Erythroblast (primary cell): ENCODE measurements around the gene MBTPS1.

ENCODE experiments used
- DNase-seq, 2 experiments: peaks; one replicate each; lab custom pipeline; 2025; lab: John Stamatoyannopoulos, UW
- GATA1 ChIP-seq: IDR thresholded peaks from 2 replicates; pipeline ENCODE4 v1.6.1; 2011; ENCODE audit warnings: low read depth, mild to moderate bottlenecking, control low read depth, low read length, moderate library complexity
- POLR2A ChIP-seq: IDR thresholded peaks from 2 replicates; pipeline ENCODE4 v1.6.1; 2011; ENCODE audit warnings: mild to moderate bottlenecking, low read length

The MBTPS1 gene

GRCh38 chr16:84026606-84027005 lies 90.1 kb downstream of the MBTPS1 start:
- TF ChIP-seq GATA1, result no peak
- TF ChIP-seq POLR2A, result no peak
- no peak for DNase-seq

- DNase-seq, result no peak
- TF ChIP-seq GATA1 (no peak), POLR2A (no peak)
Measured at GRCh38 chr16:84024854-84025253, 91.9 kb downstream of the MBTPS1 start.

DNA sequence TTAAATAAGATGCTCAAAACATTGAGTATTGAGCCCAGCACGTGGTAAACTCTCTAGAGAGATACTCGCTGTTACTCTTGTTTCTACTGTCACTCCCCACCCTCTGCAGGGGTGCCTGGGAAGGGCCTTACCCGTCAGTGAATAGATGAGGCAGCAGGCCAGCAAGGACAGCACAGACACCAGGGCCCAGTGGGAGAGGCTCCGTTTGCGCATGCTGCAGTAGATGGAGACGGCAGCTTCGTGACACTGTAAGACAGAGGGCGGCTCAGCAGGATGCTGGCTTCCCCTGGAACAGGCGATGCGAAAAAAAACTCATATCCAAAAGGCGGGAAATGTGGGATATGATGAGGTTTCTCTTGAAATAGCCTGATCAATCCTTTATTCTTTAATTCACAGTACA lies 94.1 kb downstream of the MBTPS1 start:
- no peak for DNase-seq
- no peak for TF ChIP-seq GATA1

- no peak for TF ChIP-seq POLR2A
- no peak for TF ChIP-seq GATA1
- DNase-seq, result no peak
Measured at GRCh38 chr16:84021488-84021887, 95.3 kb downstream of the MBTPS1 start.

DNA sequence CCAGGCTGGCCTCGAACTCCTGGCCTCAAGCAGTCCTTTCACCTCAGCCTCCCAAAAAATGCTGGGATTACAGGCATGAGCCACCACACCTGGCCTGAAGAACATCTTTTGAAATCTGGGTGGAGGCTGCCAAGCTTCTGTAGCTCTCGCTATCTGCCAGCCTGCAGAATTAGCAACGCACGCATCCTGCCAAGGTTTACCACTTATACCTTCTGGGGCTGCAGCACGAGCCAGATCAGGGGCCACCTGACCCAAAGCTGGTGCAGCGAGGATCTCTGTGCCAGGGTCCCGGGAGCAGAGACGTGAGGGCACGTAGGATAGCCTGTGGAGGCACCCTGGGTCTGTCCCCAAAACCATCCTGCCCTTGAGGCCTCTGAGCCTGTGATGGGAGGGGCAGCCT lies 96.4 kb downstream of the MBTPS1 start:
- DNase-seq, result no peak
- TF ChIP-seq GATA1 (no peak), POLR2A (no peak)

GRCh38 chr16:84018710-84019109 lies 98.0 kb downstream of the MBTPS1 start:
- DNase-seq, result no peak
- TF ChIP-seq GATA1 (no peak), POLR2A (no peak)

GRCh38 chr16:84016477-84016876 lies 100.3 kb downstream of the MBTPS1 start:
- DNase-seq, result no peak
- no peak for TF ChIP-seq POLR2A
- no peak for TF ChIP-seq GATA1

GRCh38 chr16:84015399-84015798 lies 101.3 kb downstream of the MBTPS1 start:
- no peak for DNase-seq
- TF ChIP-seq POLR2A (no peak), GATA1 (no peak)

- DNase-seq, result no peak
- TF ChIP-seq GATA1, result no peak
- TF ChIP-seq POLR2A, result no peak
Measured at GRCh38 chr16:84014570-84015327, 102.0 kb downstream of the MBTPS1 start.

DNA sequence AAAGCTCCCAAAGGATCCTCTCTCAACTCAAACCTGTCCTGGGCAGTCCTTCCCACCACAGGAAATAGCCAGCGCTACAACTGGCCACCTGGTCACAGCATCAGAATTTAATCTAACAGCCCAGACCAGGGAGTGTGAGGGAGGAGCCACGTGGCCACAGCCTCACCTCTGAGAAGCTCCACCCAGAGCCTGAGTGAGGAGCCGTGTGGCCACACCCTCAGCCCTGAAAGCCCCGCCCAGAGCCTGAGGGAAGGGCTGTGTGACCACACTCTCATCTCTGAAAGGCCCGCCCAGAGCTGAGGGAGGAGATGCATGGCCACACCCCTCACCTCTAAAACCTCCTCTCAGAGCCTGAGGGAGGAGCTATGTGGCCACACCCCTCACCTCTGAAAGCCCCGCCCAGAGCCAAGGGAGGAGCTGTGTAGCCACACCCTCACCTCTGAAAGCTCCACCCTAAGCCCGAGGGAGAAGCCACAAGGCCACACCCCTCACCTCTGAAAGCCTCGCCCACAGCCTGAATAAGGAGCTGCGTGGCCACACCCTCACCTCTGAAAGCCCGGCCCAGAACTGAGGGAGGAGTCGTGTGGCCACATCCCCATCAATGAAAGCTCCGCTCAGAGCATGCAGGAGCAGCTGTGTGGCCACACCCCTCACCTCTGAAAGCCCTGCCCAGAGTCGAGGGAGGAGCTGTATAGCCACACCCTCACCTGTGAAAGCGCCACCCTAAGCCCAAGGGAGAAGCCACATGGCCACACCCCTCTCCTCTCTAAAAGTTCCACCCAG lies 102.8 kb downstream of the MBTPS1 start:
- TF ChIP-seq POLR2A (no peak), GATA1 (no peak)
- DNase-seq, result peak; percentile 82 to 86

DNA sequence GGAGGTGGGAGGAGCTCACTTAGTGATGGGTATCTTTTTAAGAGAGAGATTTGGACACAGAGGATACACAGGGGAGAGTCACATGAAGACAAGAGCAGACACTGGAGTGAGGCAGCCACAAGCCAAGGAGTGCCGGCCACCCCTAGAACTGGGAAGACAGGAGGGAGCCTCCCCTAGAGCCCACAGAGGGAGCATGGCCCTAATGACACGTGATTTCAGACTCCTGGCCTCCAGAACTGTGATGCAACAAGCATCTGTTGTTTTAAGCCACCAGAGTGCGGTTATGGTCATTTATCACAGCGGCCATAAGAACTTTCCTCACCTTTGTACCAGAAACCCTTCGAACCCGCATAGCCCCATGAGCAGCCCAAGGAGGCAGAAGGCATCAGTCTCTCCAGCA lies 107.5 kb downstream of the MBTPS1 start:
- no peak for DNase-seq
- TF ChIP-seq GATA1, result no peak
- no peak for TF ChIP-seq POLR2A

DNA sequence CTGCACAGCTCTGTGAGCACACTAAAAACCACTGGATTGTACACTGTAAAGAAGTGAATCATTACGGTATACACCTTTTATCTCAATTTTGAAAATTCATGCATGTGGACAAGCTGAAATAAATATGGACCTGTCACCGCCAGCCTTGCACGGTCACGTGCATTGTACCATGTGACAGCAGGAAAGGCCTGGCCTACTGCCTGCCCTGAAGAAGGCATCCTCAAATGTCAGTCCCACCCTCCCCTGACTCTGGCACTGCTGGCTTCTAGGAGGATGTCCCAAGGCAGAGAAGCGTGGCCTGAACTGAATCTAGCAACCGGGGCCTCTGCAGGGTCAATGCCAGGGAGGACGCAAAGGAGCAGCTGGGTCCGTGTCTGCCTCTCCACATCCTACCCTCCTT lies 108.8 kb downstream of the MBTPS1 start:
- DNase-seq, result no peak
- no peak for TF ChIP-seq GATA1
- TF ChIP-seq POLR2A, result no peak

GRCh38 chr16:84007520-84007919 lies 109.2 kb downstream of the MBTPS1 start:
- TF ChIP-seq GATA1 (no peak), POLR2A (no peak)
- no peak for DNase-seq

DNA sequence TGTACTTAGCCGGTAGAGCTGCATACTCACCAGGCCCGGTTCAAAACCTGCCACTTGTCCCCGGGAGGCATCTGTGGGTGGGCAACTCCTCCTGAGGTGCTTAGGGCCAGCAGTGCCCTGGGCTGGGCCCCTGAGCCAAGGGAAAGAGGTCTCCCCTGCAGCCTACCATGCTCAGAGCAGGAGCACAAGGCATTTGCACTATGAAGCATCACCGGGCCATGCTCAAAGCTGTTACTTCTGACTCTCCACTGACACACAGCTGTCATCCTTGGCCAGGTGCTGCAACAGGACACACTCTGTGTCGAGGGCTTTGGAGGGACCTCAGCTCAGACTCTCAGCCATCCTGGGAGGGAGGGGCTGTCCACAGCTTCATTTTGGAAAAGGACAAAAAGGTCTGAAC lies 111.4 kb downstream of the MBTPS1 start:
- DNase-seq, result no peak
- no peak for TF ChIP-seq GATA1
- TF ChIP-seq POLR2A, result no peak

GRCh38 chr16:84004442-84004841 lies 112.3 kb downstream of the MBTPS1 start:
- TF ChIP-seq GATA1 (no peak), POLR2A (no peak)
- DNase-seq, result no peak
